SIG-M5 treated with dmso at 0.1 percent for 504 hours (cell line): ENCODE results near the gene NDUFS8.

ENCODE experiments used
- DNase-seq: peaks from one replicate; lab custom pipeline; 2025; ENCODE audit not compliant: unreplicated experiment; lab: John Stamatoyannopoulos, UW

NDUFS8 gene

DNA sequence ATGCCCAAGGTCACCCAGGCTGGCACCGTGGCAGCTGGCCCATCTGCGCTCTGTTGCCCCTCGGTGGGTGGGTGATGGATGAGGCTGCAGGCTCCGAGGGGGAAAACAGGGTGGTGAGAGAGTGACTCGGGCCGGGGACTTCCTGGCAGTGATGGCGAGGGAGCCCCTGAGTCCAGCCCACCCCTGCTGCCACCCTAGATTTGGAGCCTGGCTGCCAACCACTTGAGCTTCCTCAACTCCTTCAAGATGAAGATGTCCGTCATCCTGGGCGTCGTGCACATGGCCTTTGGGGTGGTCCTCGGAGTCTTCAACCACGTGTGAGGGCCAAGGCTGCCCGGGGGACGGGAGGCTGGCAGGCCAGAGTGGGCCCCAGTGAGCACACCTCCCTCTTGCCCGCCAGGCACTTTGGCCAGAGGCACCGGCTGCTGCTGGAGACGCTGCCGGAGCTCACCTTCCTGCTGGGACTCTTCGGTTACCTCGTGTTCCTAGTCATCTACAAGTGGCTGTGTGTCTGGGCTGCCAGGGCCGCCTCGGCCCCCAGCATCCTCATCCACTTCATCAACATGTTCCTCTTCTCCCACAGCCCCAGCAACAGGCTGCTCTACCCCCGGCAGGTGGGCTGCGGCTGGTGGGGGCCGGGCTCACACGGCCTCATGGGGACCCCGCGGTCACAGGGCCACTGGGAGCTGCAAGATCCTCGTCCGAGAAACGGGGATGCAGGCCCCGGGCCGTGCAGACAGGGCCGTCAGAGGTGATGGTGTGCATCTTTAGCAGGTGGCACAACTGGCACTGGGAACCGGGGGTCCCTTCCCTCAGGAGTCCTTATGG is 18.4 kb downstream of the NDUFS8 start:
- DNase-seq, result no peak

DNA sequence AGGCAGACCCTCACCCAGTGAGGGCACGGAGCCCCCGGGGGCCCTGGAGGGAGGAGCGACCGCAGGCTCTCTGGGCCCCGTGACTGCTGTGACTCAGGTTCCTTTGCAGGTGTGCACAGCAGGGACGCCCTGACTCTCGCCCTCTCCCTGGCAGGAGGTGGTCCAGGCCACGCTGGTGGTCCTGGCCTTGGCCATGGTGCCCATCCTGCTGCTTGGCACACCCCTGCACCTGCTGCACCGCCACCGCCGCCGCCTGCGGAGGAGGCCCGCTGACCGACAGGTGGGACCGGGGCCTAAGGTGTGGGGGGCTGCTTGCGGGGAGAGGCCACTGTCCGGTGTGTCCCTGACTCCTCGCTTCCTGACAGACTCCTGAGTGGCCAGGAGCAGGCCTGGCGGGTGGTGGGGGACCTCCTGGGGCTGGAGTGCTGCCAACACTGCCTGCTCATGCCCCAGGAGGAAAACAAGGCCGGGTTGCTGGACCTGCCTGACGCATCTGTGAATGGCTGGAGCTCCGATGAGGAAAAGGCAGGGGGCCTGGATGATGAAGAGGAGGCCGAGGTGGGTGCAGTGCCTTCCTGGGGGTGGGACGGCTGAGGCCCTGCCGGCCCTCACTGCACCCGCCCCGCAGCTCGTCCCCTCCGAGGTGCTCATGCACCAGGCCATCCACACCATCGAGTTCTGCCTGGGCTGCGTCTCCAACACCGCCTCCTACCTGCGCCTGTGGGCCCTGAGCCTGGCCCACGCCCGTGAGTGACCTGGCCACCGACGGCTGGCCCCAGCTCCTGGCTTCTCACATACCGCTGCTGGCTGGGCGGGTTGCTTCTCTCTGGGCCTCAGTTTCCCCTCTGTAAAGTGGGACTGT is 19.3 kb downstream of the NDUFS8 start:
- no peak for DNase-seq

DNA sequence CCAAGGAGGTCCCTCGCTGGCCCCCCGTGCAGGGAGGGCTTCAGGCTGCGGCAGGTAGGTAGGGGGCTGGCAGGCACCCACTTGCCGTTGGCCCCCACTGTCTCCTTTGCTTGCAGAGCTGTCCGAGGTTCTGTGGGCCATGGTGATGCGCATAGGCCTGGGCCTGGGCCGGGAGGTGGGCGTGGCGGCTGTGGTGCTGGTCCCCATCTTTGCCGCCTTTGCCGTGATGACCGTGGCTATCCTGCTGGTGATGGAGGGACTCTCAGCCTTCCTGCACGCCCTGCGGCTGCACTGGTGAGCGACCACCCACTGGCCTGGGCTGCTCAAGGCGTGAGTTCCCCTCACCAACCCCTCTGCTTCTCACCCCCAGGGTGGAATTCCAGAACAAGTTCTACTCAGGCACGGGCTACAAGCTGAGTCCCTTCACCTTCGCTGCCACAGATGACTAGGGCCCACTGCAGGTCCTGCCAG is 19.9 kb downstream of the NDUFS8 start:
- DNase-seq, result no peak

DNA sequence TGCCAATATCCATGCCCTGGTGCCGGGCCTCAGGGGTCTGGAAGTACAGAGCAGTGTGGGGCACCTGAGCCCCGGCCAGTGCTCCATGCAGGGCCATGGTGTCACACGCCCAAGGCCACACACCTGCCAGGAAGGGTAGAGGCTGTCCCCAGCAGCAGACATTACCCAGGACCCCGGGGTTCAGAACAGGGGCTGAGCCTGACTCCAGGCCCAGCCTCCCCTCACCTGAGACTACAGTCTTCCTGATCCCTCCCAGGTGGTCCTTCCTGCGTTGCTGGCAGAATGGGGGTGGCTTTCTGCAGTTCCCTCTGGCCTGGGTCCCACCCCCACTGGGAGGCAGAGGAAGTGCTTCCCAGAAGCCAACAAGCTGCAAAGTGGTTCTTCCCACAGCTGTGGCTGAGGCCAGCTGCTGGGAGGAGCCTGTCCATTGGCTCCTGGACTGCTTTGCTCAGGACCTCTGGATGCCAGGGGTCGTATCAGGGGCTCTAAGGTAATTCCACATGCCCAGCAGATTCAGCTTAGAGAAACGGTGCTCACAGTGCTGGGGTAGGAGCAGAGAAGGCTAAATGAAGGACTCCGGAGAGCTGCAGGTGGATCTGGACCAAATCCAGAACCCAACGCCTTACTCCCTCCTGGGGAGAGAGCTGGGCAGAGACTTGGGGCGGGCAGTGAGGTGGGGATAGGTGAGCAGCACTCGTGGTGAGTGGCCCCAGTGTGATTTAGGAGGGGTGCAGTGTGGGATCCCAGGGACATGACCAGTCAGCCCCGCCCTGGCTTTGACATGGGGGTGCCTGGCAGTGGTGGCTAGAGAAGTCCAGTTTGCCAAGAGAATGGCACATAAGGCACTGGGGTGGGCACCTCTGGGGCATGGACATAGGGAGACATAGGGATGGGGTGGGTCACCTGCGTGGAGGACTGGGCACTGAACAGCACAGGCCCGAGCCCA is 21.0 kb downstream of the NDUFS8 start:
- no peak for DNase-seq

DNA sequence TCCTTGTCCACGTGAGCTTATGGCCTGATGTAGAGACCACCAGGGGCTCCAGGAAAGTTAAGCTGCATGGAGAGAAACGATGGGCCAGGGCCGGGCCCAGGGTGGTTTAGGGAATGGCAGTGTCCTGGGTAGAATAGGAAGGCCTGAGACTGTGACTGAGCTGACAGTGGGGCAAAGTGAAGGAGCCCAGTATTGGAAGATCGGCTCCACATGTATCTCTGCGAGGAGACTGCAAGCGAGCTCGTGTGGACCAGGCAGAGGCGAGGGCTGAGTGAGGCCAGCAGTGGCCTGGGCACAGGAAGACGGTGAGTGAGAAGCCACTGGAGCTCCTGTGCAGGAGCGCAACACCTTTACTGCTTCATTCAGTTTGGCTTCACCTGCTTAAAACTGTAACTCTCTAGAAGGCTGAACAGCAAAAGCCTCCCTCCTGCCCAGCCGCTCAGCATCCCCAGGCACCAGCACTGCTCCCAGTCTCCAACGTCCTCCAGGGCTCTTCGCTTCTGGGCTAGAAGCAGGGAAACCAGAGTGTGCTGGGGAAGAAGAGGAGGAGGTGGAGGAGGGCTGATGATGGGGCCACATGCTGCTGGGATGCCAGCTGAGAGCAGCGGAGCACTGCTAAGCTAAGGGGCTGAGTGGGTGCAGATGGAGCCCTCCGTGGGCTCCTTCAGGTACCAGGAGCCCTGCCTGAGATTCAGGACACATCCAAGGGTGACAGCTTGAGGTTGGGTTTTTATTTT is 21.8 kb downstream of the NDUFS8 start:
- DNase-seq, result no peak

DNA sequence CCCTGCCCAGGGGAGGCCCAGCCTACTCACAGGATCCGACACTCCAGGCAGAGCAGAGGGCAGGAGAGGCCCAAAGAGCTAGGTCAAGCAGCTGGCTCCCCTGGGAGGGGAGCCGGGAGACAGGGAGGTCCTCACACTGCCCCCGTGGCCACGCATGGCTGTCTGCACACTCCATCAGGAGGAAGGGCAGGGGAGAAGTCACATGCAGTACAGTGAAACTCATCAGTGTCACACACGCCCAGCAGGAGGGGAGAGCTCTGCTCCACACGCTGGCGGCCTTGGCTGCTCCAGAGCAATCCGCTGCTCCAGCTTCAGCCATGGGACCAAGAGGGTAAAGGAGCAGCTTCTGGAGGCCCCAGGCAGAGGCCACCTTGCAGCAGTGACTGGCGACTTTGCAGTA is 22.6 kb downstream of the NDUFS8 start:
- DNase-seq, result no peak

DNA sequence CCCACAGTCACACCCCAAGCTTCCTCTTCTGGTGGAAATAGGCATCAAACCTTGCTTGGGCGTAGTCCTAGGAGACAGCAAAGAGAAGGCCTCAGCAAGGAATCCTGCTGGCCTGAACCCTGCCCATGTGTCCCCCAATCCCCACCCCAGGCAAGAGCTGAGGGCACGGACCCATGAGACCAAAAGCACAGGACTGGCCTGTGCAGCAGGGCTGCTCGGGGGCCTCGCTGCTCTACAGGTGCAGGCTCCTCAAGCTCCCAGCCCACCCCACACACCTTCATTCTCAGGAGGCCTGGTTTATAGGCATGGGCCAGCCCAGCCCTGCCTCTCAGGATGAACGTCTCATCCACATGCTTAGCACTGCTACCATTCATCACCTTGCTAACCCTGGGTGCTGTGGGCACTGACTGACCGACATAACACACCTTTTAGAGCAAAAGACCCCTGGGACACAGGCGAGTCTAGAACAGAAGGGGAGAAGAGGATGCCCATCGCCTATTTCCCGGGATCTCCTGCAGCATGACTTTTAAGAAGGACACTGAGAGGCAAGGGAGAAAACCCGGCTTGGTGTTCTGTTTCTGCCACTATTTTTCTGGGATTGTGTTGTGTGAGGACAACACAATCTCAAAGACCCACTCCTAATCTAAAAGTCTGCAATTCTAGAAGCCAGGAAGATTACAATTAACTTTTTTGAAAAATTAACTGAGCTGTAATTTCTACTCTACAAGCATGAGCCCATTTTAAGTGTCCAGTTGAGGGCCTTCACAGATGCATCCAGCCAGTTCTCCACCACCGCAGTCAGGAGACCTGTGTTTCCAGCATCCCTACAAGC is 23.7 kb downstream of the NDUFS8 start:
- no peak for DNase-seq

DNA sequence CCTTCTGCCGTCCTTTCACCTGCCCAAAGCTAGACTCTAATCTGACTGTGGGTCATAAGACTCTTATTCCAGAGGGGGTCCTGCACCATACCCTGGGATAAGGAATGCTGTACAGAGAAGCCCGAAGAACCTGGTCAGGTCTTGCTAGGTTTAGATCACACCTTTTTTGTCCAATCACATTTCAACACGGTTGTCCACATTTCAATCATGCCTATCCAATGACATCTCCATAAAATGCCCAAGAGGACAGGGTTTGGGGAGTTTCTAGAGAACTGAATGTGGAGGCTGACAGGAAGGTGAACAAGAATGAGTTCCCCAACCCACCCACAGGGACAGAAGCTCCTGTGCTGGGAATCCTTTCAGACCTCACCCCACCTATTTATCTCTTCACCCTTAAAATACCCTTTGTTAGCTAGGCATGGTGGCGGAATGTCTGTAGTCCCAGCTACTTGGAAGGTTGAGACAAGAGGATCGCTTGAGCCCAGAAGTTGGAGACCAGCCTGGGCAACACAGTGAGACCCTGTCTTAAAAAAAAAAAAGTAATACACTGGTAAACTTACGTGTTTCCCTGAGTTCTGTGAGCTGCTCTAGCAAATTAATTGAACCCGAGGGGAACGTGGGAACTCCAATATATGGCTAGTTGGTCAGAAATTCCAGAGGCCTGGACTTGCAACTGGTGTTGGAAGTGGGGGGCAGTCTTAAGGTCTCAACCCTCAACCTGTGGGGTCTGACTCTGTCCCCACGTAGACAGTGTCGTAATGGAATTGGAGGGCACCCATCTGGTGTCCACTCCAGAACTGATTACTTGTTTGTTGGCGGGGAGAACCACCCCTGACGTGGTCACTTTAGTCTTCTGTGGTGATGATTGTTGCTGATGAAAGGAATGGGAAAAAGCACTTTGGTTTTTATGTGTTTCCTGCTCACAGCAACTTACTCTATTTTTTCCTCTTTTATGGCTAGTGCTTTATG is 26.1 kb downstream of the NDUFS8 start:
- no peak for DNase-seq

DNA sequence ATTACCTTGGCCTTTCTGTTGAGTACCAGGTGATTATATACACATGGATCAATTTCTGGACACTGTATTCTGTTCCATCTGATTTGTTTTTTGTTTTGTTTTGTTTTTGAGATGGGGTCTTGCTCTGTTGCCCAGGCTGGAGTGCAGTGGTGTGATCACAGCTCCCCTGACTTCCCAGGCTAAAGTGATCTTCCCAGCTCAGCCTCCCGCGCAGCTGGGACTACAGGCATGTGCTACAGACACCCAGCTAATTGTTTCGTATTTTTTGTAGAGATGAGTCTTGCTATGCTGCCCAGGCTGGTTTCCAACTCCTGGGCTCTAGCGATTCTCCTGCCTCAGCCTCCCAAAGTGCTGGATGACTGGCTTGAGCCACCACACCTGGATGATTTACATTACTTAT is 27.3 kb downstream of the NDUFS8 start:
- DNase-seq, result no peak

DNA sequence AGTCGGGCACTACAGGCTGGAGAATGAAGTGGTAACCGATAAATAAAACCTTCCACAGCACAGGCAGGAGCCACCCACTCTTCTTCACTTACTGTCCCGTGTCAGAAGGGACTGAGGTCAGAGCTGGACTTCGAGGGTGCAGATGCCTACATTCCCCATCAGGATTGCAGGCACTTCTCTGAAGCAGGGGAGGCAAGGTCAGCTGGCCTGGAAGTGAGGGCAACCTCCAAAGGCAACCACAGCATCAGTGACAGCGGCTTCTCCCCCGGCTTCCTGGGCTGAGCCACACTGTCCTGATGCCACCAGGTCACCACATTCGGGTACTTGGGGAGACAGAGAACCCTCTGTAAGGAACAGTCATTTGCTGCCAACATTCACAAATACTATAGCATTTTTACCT is 31.0 kb downstream of the NDUFS8 start:
- no peak for DNase-seq

DNA sequence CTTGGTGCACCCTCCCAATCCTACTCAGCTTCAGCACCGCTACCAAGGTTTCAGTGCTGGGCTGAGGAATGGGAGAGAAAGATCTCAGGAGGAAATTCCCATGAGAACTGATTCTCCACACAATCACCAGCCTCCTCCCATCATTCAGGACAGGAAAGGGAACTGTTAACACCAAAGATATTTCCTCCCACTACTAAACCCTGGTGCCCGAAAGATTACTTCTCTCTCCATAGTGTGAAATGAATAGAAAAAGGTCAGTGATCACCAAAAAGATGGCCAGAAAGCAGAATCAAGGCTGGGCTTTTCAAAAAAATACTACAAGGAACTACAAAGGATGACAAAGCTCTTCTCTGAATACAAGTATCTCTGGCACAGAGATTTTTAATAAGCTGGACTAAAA is 34.4 kb downstream of the NDUFS8 start:
- no peak for DNase-seq

DNA sequence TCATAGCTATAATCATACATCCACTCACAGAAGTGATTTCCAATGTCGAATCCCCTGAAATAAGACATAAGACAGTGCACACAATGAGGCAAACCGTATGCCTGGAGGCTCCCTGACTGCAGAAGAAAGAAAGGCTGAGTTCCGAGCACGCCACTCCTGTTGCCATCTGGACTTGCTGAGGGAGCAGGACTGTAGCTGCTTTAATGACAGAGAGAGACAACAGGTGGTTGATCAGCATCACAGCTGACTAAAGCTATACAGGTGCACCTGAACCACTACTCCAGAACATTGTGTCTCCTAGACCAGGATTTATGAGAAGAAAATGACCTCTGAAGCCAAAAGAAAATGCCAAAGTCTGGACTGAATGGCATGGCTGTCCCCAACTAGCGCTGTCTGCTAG is 35.4 kb downstream of the NDUFS8 start:
- DNase-seq, result no peak

DNA sequence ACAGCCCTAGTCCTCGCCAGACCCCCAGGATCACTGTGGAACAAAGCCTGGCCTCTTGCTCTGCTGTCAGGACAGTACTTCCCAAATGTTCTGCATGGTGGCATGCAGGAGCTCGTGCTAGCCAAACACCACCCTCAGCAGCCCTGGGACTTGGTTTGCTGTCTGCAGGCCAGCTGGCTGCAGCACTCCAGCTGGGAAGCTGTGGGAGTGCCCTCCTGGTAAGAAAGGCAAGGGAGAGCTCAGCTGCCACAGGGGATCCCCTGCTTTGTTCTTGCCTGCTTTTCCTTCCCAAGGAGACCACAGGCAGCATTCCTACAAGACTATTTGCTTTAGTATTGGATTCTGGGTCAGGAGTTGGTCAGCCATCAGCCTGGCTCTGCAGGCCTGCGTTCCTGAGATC is 36.3 kb downstream of the NDUFS8 start:
- no peak for DNase-seq

DNA sequence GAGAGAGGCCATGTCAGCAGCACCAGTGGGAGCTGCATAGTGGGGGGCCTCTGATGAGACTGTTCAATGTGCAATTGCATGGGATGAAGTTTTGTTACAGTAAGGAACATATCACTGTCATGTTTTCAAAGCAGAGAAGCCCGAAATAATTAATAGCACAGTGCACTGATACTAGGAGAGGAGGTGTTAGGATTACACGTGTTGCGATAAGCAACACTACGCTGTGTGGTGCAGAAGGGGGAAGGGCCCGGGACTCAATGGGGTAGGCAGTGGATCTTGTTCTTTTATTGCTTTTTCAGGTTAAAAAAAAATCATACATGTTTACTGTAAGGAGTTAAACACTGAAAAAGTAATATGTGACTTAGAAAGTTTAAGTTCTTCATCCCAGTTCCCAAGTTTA is 37.5 kb downstream of the NDUFS8 start:
- DNase-seq, result no peak

DNA sequence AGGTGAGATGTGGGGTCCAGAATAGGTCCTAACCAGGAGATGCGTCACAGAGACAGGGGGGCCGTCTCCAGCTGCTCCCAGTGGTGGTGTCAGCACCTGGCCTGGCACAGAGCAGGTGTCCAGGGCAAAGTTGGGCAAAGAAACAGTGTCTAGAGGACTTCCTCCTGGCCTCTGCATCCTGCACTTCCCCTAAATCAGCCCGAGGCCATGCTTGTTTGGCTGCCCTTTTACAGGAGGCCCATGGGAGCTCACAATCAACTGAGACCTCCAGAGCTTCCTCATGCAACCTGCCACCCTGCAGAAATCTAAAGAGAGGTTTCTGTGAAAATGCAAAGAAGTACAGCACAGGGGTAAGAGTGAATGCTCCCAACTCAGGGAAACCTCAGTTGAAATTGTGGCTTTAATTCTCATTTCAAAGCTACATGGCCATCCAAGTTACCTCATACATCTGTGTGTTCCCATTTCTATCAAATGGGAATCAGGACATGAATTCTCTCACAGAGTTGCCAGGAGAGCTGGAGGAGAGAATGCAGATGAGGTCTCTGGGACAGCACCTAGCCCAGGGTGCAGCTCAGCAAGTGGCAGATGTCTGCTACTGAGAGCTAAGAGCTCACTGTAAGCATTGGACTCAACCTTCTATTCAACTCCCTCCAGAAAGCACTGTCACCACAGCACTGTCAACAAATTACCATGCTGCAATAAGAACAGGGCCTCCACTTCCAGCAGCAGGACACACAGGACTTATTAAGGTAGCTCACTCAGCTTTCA is 41.0 kb downstream of the NDUFS8 start:
- DNase-seq, result no peak

DNA sequence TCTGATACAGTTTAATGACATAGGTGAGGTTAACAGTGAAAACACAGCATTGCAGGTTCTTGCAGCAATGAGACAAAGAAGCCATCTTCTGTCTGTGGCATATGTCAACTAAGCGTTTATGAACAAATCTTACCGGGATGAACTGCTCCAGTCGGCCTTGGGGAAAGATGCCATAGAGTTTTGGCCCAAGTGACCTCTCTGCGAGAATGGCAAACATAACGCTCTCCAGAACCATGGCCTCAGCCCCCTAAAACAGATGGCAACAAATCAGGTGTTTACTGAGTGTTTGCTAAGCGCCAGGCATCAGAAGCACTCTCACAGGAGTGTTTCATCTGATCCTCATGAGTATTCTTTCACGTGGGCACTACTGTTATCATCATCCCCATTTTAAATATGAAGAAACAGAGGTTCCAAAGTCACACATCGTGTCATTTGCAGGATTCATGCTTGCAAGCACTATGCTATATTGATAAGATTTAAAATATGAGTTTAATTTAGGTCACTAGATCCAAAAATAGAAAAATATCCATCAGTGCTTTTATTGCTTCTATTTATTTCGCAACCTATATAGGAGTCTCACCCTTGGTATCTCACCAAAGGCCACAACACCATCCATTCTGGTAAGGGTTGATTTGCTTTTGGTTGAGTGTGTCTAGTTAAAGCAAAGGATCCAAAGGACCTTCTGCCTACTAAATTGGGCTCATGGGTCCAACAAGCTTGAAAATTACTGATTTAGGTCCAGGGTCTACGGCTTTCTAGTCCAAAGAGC is 44.3 kb downstream of the NDUFS8 start:
- DNase-seq, result no peak
